ENCODE data around the gene ATG7.

DNA sequence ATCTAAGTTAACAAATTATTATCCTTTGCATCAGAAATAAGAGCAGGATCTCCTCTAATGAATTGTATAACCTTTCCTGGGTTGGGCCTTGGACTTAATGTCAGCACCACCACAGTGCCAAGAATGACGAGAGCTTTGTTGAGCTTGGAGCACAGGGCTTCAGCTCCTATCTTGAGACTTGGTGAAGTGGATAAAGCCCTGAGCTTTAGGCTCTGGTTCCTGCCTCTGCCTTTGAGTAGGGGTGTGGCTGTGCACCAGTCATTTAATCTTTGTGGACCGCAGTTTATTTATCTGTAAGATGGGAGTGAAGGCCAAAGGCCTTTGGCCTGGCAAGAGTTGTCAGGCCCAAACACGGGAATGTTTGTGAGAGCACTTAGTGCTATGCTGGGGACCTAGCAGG, 209.4 kb downstream of the ATG7 start:
- TF ChIP-seq RAD21 (conservative IDR thresholded peaks at IDR 0.05 in 1 of 2, IDR thresholded peaks at IDR 0.05 in 1 of 2), result no peak
- TF ChIP-seq, protein P1, sequence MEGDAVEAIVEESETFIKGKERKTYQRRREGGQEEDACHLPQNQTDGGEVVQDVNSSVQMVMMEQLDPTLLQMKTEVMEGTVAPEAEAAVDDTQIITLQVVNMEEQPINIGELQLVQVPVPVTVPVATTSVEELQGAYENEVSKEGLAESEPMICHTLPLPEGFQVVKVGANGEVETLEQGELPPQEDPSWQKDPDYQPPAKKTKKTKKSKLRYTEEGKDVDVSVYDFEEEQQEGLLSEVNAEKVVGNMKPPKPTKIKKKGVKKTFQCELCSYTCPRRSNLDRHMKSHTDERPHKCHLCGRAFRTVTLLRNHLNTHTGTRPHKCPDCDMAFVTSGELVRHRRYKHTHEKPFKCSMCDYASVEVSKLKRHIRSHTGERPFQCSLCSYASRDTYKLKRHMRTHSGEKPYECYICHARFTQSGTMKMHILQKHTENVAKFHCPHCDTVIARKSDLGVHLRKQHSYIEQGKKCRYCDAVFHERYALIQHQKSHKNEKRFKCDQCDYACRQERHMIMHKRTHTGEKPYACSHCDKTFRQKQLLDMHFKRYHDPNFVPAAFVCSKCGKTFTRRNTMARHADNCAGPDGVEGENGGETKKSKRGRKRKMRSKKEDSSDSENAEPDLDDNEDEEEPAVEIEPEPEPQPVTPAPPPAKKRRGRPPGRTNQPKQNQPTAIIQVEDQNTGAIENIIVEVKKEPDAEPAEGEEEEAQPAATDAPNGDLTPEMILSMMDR (IDR thresholded peaks at IDR 0.05), result no peak
- TF ChIP-seq, protein P2, sequence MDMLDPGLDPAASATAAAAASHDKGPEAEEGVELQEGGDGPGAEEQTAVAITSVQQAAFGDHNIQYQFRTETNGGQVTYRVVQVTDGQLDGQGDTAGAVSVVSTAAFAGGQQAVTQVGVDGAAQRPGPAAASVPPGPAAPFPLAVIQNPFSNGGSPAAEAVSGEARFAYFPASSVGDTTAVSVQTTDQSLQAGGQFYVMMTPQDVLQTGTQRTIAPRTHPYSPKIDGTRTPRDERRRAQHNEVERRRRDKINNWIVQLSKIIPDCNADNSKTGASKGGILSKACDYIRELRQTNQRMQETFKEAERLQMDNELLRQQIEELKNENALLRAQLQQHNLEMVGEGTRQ (IDR thresholded peaks at IDR 0.05), result no peak
- TF ChIP-seq KDM5A (IDR thresholded peaks at IDR 0.05), result no peak
- no peak for TF ChIP-seq POLR2A (IDR thresholded peaks at IDR 0.05; ENCODE audit: low read length)
- no peak for TF ChIP-seq MAZ (IDR thresholded peaks at IDR 0.05; ENCODE audit: borderline replicate concordance, low read depth, low read length)

Measured in A549 (cell line).